Fibroblast of lung (primary cell): Measurements from ENCODE around the gene SMIM36. TPM values are rescaled to one million over a fixed set of nuclear protein-coding genes. Genes with fewer than 3 reads are reported as not detected.

ENCODE experiments used
- DNase-seq, 2 donors: peaks; one replicate each; pipeline versions ENCODE4 v3.0.0 to v3.0.0-alpha.2; 2010; ENCODE audit warnings: low read depth in 2 of 2
- H2AFZ ChIP-seq: 2 replicates; pipeline ENCODE4 v1.5.1; 2012; ENCODE audit warnings: low read length, control low read depth, inconsistent platforms
- H3K27ac ChIP-seq: 2 replicates; pipeline ENCODE4 v1.5.1; 2011; ENCODE audit warnings: low read length, control low read depth; ENCODE audit not compliant: insufficient read depth
- H3K27me3 ChIP-seq: 2 replicates; pipeline ENCODE4 v1.5.1; 2011; ENCODE audit warnings: mild to moderate bottlenecking, low read length; ENCODE audit not compliant: control insufficient read depth, insufficient read depth
- H3K36me3 ChIP-seq: 2 replicates; pipeline ENCODE4 v1.5.1; 2011; ENCODE audit warnings: low read length; ENCODE audit not compliant: control insufficient read depth, insufficient read depth
- H3K4me1 ChIP-seq: 2 replicates; pipeline ENCODE4 v1.5.1; 2011; ENCODE audit warnings: low read length; ENCODE audit not compliant: control insufficient read depth, insufficient read depth; ENCODE audit errors: extremely low read depth
- H3K4me2 ChIP-seq: 2 replicates; pipeline ENCODE4 v1.5.1; 2011; ENCODE audit warnings: low read length, control low read depth; ENCODE audit not compliant: insufficient read depth; ENCODE audit errors: extremely low read depth
- H3K4me3 ChIP-seq, 4 experiments: fragments of 200-600 bp in 1 of 4; sonication (generic) in 1 of 4; replicated peaks in 1 of 4; 2 replicates each; pipeline ENCODE4 v1.5.1; 2011 to 2016; ENCODE audit warnings: low read length in 4 of 4, low read depth in 3 of 4, mild to moderate bottlenecking in 3 of 4, control low read depth in 2 of 4, inconsistent platforms in 1 of 4, mixed read lengths in 1 of 4; ENCODE audit not compliant: insufficient read depth in 1 of 4; ENCODE audit errors: control extremely low read depth in 1 of 4
- H3K79me2 ChIP-seq: 2 replicates; pipeline ENCODE4 v1.5.1; 2012; ENCODE audit warnings: mild to moderate bottlenecking, low read length, inconsistent platforms; ENCODE audit not compliant: control insufficient read depth, insufficient read depth
- H3K9ac ChIP-seq: 2 replicates; pipeline ENCODE4 v1.5.1; 2011; ENCODE audit warnings: mild to moderate bottlenecking, low read length, control low read depth; ENCODE audit not compliant: insufficient read depth
- H3K9me3 ChIP-seq: 2 replicates; pipeline ENCODE4 v1.5.1; 2012; ENCODE audit warnings: low read depth, low read length; ENCODE audit not compliant: control insufficient read depth, insufficient read depth
- H4K20me1 ChIP-seq: 2 replicates; pipeline ENCODE4 v1.5.1; 2011; ENCODE audit warnings: low read length; ENCODE audit not compliant: control insufficient read depth, insufficient read depth; ENCODE audit errors: extremely low read depth
- CTCF ChIP-seq, 2 donors: IDR thresholded peaks in 1 of 2; conservative IDR thresholded peaks in 1 of 2; 1 replicate in 1 of 2; 2 replicates in 1 of 2; pipeline ENCODE4 v1.5.1; 2011 to 2012; ENCODE audit warnings: low read length in 2 of 2, control low read depth in 1 of 2, inconsistent platforms in 1 of 2, low read depth in 1 of 2, mild to moderate bottlenecking in 1 of 2
- EZH2 ChIP-seq: IDR thresholded peaks from 2 replicates; pipeline ENCODE4 v1.5.1; 2012; ENCODE audit warnings: low read length, control low read depth, mild to moderate bottlenecking; ENCODE audit errors: missing control alignments
- polyA plus RNA-seq, 2 donors: library from polyadenylated mRNA; depleted of rRNA in 1 of 2; stranded (reverse) in 1 of 2; unstranded in 1 of 2; fragments of >200 nt; gene quantifications; 2 replicates each; pipeline ENCODE4 v1.2.1, GENCODE V29; 2011 to 2012; ENCODE audit warnings: missing spikeins in 1 of 2
- total RNA-seq: library from RNA; depleted of rRNA; stranded (reverse); fragments of >200 nt; gene quantifications from 2 replicates; pipeline ENCODE4 v1.2.1, GENCODE V29; 2014

Gene SMIM36
- total and polyA plus RNA-seq, 2 donors (not counting 1 experiment from before 2014, with no cell fraction given): not detected

- H3K36me3 ChIP-seq: no peaks in the 10 kb centered on the region
- no peak overlapping the region for H2AFZ ChIP-seq
- H3K9me3 ChIP-seq: no peaks in the 10 kb centered on the region
Observed at GRCh38 chr17:55444471-55445441, 66.5 kb downstream of the SMIM36 start.

GRCh38 chr17:55443904-55444303, 67.3 kb downstream of the SMIM36 start:
- no peaks in the 10 kb centered on the region for H4K20me1 ChIP-seq
- DNase-seq: no peak
- no peak for TF ChIP-seq CTCF (conservative IDR thresholded peaks at IDR 0.05 in 1 of 2, IDR thresholded peaks at IDR 0.05 in 1 of 2; ENCODE audit: low read depth in 1 of 2, low read length in 2 of 2)
- TF ChIP-seq EZH2: no peak
- H2AFZ ChIP-seq: no peak overlapping the region
- no peak overlapping the region for H3K9ac ChIP-seq
- no peaks in the 10 kb centered on the region for H3K9me3 ChIP-seq
- H3K27ac ChIP-seq: no peak overlapping the region
- H3K4me3 ChIP-seq: no peak overlapping the region
- H3K4me2 ChIP-seq: no peak overlapping the region
- H3K27me3 ChIP-seq: no peaks in the 10 kb centered on the region
- H3K36me3 ChIP-seq: no peaks in the 10 kb centered on the region
- H3K79me2 ChIP-seq: no peaks in the 10 kb centered on the region
- H3K4me1 ChIP-seq: peaks cover 8% of the 10 kb centered on the region

More at GRCh38 chr17:55444471-55445441, 66.5 kb downstream of the SMIM36 start:
- Histone ChIP-seq H3K27me3 (no peaks in the 10 kb centered on the region), H3K4me1 (peaks cover 8% of the 10 kb centered on the region), H3K79me2 (no peaks in the 10 kb centered on the region), H3K4me3 (no peak overlapping the region), H3K27ac (peak overlapping the region; percentile 10), H4K20me1 (no peaks in the 10 kb centered on the region), H3K9ac (no peak overlapping the region), H3K4me2 (no peak overlapping the region)
- TF ChIP-seq EZH2 (no peak), CTCF (conservative IDR thresholded peaks at IDR 0.05 in 1 of 2, IDR thresholded peaks at IDR 0.05 in 1 of 2; ENCODE audit: low read depth in 1 of 2, low read length in 2 of 2) (no peak)
- DNase-seq: peak; percentile 42 to 64

- TF ChIP-seq CTCF (conservative IDR thresholded peaks at IDR 0.05 in 1 of 2, IDR thresholded peaks at IDR 0.05 in 1 of 2; ENCODE audit: low read depth in 1 of 2, low read length in 2 of 2) (no peak), EZH2 (no peak)
- Histone ChIP-seq H3K36me3 (no peaks in the 10 kb centered on the region), H3K27ac (peak overlapping the region; percentile 14), H3K9me3 (no peaks in the 10 kb centered on the region), H3K4me2 (no peak overlapping the region), H2AFZ (no peak overlapping the region), H3K79me2 (no peaks in the 10 kb centered on the region), H3K9ac (no peak overlapping the region), H4K20me1 (no peaks in the 10 kb centered on the region), H3K27me3 (no peaks in the 10 kb centered on the region), H3K4me1 (peaks cover 8% of the 10 kb centered on the region), H3K4me3 (no peak overlapping the region)
- peak in 1 of 2 donors; percentile 87 for DNase-seq
Observed at GRCh38 chr17:55442953-55443683, 68.1 kb downstream of the SMIM36 start.
